PC-9 (cell line): Measurements from ENCODE around the gene CNGB1.

Experiments
- CTCF ChIP-seq: fragments of 200-600 bp; sonication (generic); conservative IDR thresholded peaks from 2 replicates; pipeline ENCODE4 v1.6.1; 2017; ENCODE audit warnings: mixed run types, antibody characterized with exemption, mild to moderate bottlenecking, moderate library complexity
- EZH2 ChIP-seq: fragments of 200-600 bp; sonication (generic); IDR thresholded peaks from 2 replicates; pipeline ENCODE4 v1.8.0; 2017; ENCODE audit warnings: antibody characterized with exemption, low read depth

- TF ChIP-seq CTCF, result no peak
- TF ChIP-seq EZH2, result no peak
Observed at GRCh38 chr16:57993897-57994296, 23.0 kb upstream of the CNGB1 start.
